Body of pancreas (tissue), 4 donors: ENCODE data around the gene OR52J3. TPM values are rescaled to one million over a fixed set of nuclear protein-coding genes. Genes with fewer than 3 reads are reported as not detected.

Experiments used
- ATAC-seq: fragments of 150-250 bp; one replicate; pipeline ENCODE4 v1.9.1; 2016
- DNase-seq, 4 donors: peaks; one replicate each; pipeline ENCODE4 v3.0.0-alpha.2; 2019
- H3K27ac ChIP-seq, 4 donors: fragments of 200-600 bp; sonication (generic); 1 replicate in 3 of 4; 2 replicates in 1 of 4; pipeline versions ENCODE4 v1.5.1 to v1.6.1; 2016 to 2019; ENCODE audit warnings: mild to moderate bottlenecking in 1 of 4, mixed read lengths in 1 of 4, moderate library complexity in 1 of 4
- H3K27me3 ChIP-seq, 2 donors: fragments of 200-600 bp; sonication (generic); one replicate each; pipeline ENCODE4 v1.6.0; 2016; ENCODE audit warnings: mild to moderate bottlenecking in 1 of 2
- H3K36me3 ChIP-seq, 2 donors: fragments of 200-600 bp; sonication (generic); replicated peaks in 1 of 2; 2 replicates each; pipeline ENCODE4 v1.5.1; 2016; ENCODE audit warnings: low read depth in 2 of 2; ENCODE audit not compliant: insufficient read depth in 1 of 2
- H3K4me1 ChIP-seq: fragments of 200-600 bp; sonication (generic); one replicate; pipeline ENCODE4 v1.6.0; 2016
- H3K4me3 ChIP-seq, 2 donors: fragments of 200-600 bp; sonication (generic); 1 replicate in 1 of 2; 2 replicates in 1 of 2; pipeline ENCODE4 v1.5.1; 2016 to 2019
- H3K9me3 ChIP-seq, 3 donors: fragments of 200-600 bp; sonication (generic); 1 replicate in 2 of 3; 2 replicates in 1 of 3; pipeline ENCODE4 v1.5.1; 2016
- CTCF ChIP-seq, 7 experiments: fragments of 450-650 bp in 4 of 7; fragments of 200-600 bp in 3 of 7; sonication (generic) in 3 of 7; IDR thresholded peaks; one replicate each; pipeline ENCODE4 v1.5.1; 2016 to 2019; ENCODE audit warnings: antibody characterized with exemption in 7 of 7
- POLR2A ChIP-seq, 3 donors: fragments of 450-650 bp; IDR thresholded peaks; one replicate each; pipeline ENCODE4 v1.6.1; 2016; ENCODE audit warnings: antibody characterized with exemption in 3 of 3, mild to moderate bottlenecking in 2 of 3
- WGBS, 2 donors: methylation state at CpG; one replicate each; pipeline ENCODE4 v1.1.5; 2017; 5-methylcytosine and 5-hydroxymethylcytosine counted together
- intact Hi-C: fragments of 100-400 bp; cut with DNase I; formaldehyde crosslinking; loops from one replicate; pipeline ENCODE4 v1.15.1; 2023
- total RNA-seq, 2 donors: library from RNA; depleted of rRNA; stranded (reverse); fragments of >200 nt; gene quantifications; one replicate each; pipeline ENCODE4 v1.1.0, GENCODE V29; 2016

OR52J3 gene
- total RNA-seq, 2 donors from 2014 or later, result not detected

GRCh38 chr11:5059391-5059790 is 13.1 kb downstream of the OR52J3 start, which contains the start of gene OR52E2:
Gene OR52E2 (minus strand): TSS chr11:5059627. CDS start chr11:5059627, 0 bp downstream.
- Histone ChIP-seq H3K36me3 (no peaks in the 10 kb centered on the region), H3K4me1 (no peaks in the 10 kb centered on the region), H3K27me3 (no peaks in the 10 kb centered on the region), H3K27ac (no peak within 1 kb of the TSS), H3K4me3 (no peak within 1 kb of the TSS), H3K9me3 (no peaks in the 10 kb centered on the region)
- intact Hi-C loops, result no loop called here
- TF ChIP-seq POLR2A (IDR thresholded peaks at IDR 0.05) (no peak), CTCF (IDR thresholded peaks at IDR 0.05) (no peak)
- DNase-seq (no peak), ATAC-seq (no peak)
- WGBS, 2 donors, result 81 to 85% methylated on average over 3 of the region's 3 CpGs

DNA sequence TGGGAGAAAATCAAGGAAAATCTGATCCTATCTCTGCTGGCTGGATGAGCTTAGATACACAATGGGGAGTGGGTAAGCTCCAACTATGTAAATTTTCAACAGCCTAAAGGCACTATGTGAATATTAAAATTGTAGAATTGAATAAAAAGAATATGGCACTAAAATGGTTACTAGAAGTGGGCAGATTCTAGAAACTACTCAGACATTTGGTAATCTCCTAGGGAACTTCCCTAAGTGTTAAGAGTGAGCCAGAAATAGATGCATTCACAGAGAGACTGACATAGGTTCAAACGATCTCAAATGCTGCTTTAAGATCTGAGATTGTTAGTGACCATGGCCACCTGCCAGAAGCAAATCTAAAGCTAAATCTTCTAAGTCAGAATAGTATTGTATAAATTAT is 18.7 kb downstream of the OR52J3 start:
- no peak for DNase-seq
- no peaks in the 10 kb centered on the region for H3K27me3 ChIP-seq
- WGBS, 2 donors, result 12 to 31% methylated on average over 1 of the region's 1 CpG
- intact Hi-C loops, result no loop called here
- no peak for TF ChIP-seq CTCF (IDR thresholded peaks at IDR 0.05)
- TF ChIP-seq POLR2A (IDR thresholded peaks at IDR 0.05), result no peak
- no peaks in the 10 kb centered on the region for H3K4me1 ChIP-seq
- ATAC-seq, result no peak
- H3K9me3 ChIP-seq, result no peaks in the 10 kb centered on the region
- no peaks in the 10 kb centered on the region for H3K36me3 ChIP-seq
- no peak overlapping the region for H3K27ac ChIP-seq
- H3K4me3 ChIP-seq, result no peak overlapping the region

- H3K27me3 ChIP-seq, result no peaks in the 10 kb centered on the region
- H3K9me3 ChIP-seq, result no peaks in the 10 kb centered on the region
- H3K4me3 ChIP-seq, result no peak within 1 kb of the TSS
- no peak for DNase-seq
- intact Hi-C loops, result no loop called here
- H3K27ac ChIP-seq, result no peak within 1 kb of the TSS
- H3K36me3 ChIP-seq, result no peaks in the 10 kb centered on the region
- WGBS, 2 donors, result 52 to 60% methylated on average over 3 of the region's 3 CpGs
- TF ChIP-seq POLR2A (IDR thresholded peaks at IDR 0.05), result no peak
- no peak for TF ChIP-seq CTCF (IDR thresholded peaks at IDR 0.05)
- ATAC-seq, result no peak
- no peaks in the 10 kb centered on the region for H3K4me1 ChIP-seq
Measured at GRCh38 chr11:5069272-5069671, 22.9 kb downstream of the OR52J3 start, which contains the start of gene OR52E1. Gene OR52E1 (plus strand): TSS chr11:5069572.

DNA sequence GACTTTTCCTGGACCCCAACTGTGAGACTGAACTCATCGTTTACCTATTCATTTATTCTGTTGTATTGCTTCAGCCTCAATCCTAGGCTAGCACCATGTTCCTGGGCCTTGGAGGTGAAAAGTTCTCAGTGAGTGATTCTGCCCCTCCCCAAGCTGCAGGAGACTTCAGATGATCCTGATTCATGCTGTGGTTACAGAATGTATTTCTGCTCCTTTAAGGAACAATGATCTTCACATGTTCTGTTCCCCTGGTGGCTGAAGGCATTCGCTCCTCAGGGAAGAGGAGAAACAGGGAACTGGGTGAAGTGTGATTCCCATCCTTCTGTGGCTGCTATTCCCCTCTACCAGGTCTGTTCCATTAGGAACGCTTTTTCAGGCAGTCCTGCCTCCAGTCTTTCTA is 25.5 kb downstream of the OR52J3 start:
- H3K4me3 ChIP-seq, result no peak overlapping the region
- intact Hi-C loops, result no loop called here

More for the DNA sequence above, 25.5 kb downstream of the OR52J3 start:
- 40 to 51% methylated on average over 3 of the region's 3 CpGs for WGBS, 2 donors
- no peak overlapping the region for H3K27ac ChIP-seq
- H3K27me3 ChIP-seq, result no peaks in the 10 kb centered on the region
- H3K36me3 ChIP-seq, result no peaks in the 10 kb centered on the region
- TF ChIP-seq POLR2A (IDR thresholded peaks at IDR 0.05), result no peak
- TF ChIP-seq CTCF (IDR thresholded peaks at IDR 0.05), result no peak
- H3K4me1 ChIP-seq, result no peaks in the 10 kb centered on the region
- DNase-seq (no peak), ATAC-seq (no peak)
- H3K9me3 ChIP-seq, result no peaks in the 10 kb centered on the region
